ENCODE results near the gene EML4.
"Not testable (repeated sequence)": the region's sequence is repeated elsewhere in the genome, so short reads cannot be mapped to it uniquely, and the experiment has no call there.

EML4 gene

GRCh38 chr2:42340938-42341636 lies 171.9 kb downstream of the EML4 start:
- H3K27ac ChIP-seq = no peak overlapping the region
- no peak for TF ChIP-seq ZFX (IDR thresholded peaks at IDR 0.05)
- TF ChIP-seq CTCF (conservative IDR thresholded peaks at IDR 0.05) = no peak

DNA sequence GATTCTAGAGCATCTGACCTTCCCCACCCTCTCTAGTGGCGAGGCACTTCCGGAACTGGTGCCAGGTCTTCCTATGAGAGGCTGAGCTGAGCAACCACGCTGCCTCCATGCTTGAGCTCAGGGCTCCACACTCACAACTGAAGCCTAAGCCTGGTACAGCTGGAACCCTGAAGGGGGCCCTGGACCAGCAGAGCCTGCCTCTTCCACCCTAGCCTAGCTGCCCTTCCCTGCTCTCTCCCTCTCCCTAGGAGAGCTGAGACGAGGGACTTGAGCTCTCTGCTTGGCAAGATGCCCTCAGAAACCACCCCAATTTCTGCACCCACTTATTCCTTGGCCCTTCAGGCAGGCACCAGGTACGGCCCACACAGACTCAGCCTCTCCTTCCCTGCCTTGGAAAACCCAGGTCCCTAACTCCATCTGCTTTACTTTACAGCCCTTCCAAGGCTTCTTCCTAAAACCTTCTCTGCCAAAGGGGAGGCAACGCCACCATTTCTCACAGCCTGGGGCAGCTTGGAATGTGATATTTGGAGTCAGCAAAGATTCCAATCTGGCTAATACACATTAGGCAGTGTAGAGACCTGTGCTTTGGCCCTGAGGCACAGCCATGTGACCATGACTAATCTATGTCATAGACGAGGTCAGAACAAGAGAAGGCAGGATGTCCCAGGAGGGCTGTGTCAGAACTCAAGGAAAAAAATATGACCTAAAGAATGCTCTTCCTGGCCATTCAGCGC lies 173.1 kb downstream of the EML4 start:
- H3K27ac ChIP-seq = no peak overlapping the region
- TF ChIP-seq ZFX (IDR thresholded peaks at IDR 0.05) (no peak), CTCF (conservative IDR thresholded peaks at IDR 0.05) (no peak)

DNA sequence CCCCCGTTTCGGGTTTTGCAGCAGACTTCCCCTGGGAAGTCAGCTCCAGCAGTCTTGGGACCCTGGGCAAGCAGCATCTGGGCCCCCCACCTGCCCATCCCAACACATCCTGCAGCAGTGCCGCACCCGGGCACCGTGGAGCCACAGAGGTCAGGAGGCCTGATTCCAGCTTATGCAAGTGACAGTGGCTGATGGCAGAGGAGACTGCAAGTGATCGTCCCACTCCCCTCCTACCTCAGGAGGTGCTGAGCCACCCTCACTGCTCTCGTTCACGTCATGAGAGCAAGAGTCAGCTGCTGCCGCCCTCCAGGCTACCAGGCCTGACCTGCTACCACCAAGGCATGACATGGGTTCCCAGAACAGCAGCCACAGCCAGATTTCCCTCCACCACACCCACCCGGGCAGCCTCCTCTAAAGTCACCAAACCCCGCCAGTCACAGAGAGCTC lies 173.7 kb downstream of the EML4 start:
- H3K27ac ChIP-seq = no peak overlapping the region
- TF ChIP-seq CTCF (conservative IDR thresholded peaks at IDR 0.05) (no peak), ZFX (IDR thresholded peaks at IDR 0.05) (no peak)

GRCh38 chr2:42345986-42346385 lies 176.8 kb downstream of the EML4 start:
- H3K27ac ChIP-seq = no peak overlapping the region
- no peak for TF ChIP-seq CTCF (conservative IDR thresholded peaks at IDR 0.05)
- TF ChIP-seq ZFX (IDR thresholded peaks at IDR 0.05) = no peak

GRCh38 chr2:42346856-42347255 lies 177.7 kb downstream of the EML4 start:
- H3K27ac ChIP-seq = not testable (repeated sequence)

DNA sequence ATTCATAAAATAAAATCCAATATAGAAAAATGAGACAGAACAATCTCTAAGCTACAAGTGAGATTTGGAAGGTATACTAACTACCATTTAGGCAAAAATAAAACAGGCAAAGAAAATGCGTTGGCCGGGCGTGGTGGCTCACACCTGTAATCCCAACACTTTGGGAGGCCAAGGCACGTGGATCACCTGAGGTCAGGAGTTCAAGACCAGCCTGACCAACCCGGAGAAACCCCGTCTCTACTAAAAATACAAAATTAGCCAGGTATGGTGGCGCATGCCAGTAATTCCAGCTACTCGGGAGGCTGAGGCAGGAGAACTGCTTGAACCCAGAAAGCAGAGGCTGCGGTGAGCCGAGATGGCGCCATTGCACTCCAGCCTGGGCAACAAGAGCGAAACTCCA lies 178.4 kb downstream of the EML4 start:
- not testable (repeated sequence) for H3K27ac ChIP-seq

DNA sequence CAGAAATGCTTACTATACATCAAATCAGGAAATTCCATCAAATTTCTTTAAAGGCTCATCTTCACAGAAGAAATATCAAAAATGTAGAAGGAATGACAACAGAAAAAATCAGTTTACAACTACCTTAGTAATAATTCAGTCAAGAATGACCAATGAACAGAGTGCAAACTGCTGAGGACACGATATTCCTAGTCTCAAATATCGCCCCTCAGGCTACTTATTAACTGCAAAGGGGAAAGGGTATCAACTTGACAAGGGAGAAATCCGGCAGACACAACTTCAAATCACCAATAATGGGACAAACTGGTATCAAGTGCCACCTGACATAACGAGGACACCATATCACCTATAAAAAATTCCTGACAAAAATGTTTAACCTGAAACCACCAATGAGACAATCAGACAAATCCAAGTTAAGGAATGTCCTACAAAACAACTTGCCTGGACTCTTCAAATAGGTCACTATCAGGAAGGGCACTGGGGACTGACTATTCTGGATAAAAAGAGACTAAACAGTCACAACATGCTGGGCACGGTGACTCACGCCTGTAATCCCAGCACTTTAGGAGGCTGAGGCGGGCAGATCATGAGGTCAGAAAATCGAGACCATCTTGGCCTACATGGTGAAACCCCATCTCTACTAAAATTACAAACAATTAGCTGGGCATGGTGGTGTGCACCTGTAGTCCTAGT lies 179.1 kb downstream of the EML4 start:
- no peak for TF ChIP-seq ZFX (IDR thresholded peaks at IDR 0.05)
- no peak for TF ChIP-seq CTCF (conservative IDR thresholded peaks at IDR 0.05)
- no peak overlapping the region for H3K27ac ChIP-seq

DNA sequence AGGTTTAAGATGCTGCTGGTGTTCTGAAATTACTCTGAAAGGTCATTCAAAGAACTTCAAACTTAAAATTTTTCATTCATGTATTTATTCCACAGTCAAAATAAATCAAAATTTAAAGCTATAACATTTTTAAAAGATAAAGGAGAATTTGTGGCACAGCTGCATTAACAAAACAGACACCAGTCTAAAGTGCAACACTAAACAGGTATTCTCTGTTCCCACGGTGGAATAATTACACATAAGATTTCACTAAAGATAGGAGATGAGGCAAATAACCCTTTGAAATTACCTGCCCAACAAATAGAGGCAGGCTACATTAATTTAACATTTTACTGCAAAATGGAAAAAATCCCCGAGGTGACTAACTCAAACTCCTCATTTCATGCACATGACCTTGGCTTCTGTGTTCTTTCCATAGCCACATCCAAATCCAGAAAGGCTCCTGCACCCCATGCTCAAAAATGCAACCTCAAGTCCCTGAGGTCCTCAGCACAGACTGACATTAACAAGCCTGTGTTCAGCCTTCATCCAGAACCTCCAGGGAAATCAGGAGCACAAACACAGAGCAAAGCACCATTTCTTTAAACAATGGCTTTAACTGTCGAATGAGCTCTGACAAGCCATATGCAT lies 181.4 kb downstream of the EML4 start:
- H3K27ac ChIP-seq = no peak overlapping the region
- no peak for TF ChIP-seq CTCF (conservative IDR thresholded peaks at IDR 0.05)
- TF ChIP-seq ZFX (IDR thresholded peaks at IDR 0.05) = no peak
